Dermis blood vessel endothelial cell (primary cell): ENCODE results near the gene GNAL. TPM values are rescaled to one million over a fixed set of nuclear protein-coding genes. Genes with fewer than 3 reads are reported as not detected.
"Not testable (repeated sequence)": the region's sequence is repeated elsewhere in the genome, so short reads cannot be mapped to it uniquely, and the experiment has no call there.

Experiments
- DNase-seq: peaks from one replicate; pipeline ENCODE4 v3.0.0; 2010
- total RNA-seq: library from RNA; depleted of rRNA; stranded (reverse); fragments of >200 nt; gene quantifications from 2 replicates; pipeline ENCODE4 v1.2.3, GENCODE V29; 2014

Gene GNAL
- total RNA-seq, 1 donor from 2014 or later: 0.68 TPM

- no peak for DNase-seq
These were observed 19.7 kb upstream of the GNAL start for GRCh38 chr18:11669271-11669947.

GRCh38 chr18:11669948-11670275 lies 19.2 kb upstream of the GNAL start:
- no peak for DNase-seq

GRCh38 chr18:11671156-11671555 lies 17.9 kb upstream of the GNAL start:
- DNase-seq: no peak

- no peak for DNase-seq
These were observed 16.9 kb upstream of the GNAL start for GRCh38 chr18:11672198-11672597.

- DNase-seq: no peak
These were observed 16.1 kb upstream of the GNAL start for GRCh38 chr18:11672846-11673454.

GRCh38 chr18:11673560-11673959 lies 15.5 kb upstream of the GNAL start:
- DNase-seq: no peak

GRCh38 chr18:11674119-11674518 lies 14.9 kb upstream of the GNAL start:
- no peak for DNase-seq

GRCh38 chr18:11676386-11676785 lies 12.7 kb upstream of the GNAL start:
- DNase-seq: no peak

- no peak for DNase-seq
These were observed 12.2 kb upstream of the GNAL start for GRCh38 chr18:11676867-11677266.

GRCh38 chr18:11678211-11678610 lies 10.9 kb upstream of the GNAL start:
- no peak for DNase-seq

- peak; percentile 40 for DNase-seq
These were observed 853 bp downstream of the GNAL start for GRCh38 chr18:11689669-11690565.

- not testable (repeated sequence) for DNase-seq
These were observed 1.6 kb downstream of the GNAL start for GRCh38 chr18:11690660-11691059.

GRCh38 chr18:11695736-11696135 lies 6.7 kb downstream of the GNAL start:
- no peak for DNase-seq

- DNase-seq: no peak
These were observed 7.4 kb downstream of the GNAL start for GRCh38 chr18:11696451-11696850.

GRCh38 chr18:11700876-11701275 lies 11.8 kb downstream of the GNAL start:
- no peak for DNase-seq

- DNase-seq: no peak
These were observed 21.5 kb downstream of the GNAL start for GRCh38 chr18:11710578-11710977.

- DNase-seq: no peak
These were observed 24.7 kb downstream of the GNAL start for GRCh38 chr18:11713756-11714155.

- DNase-seq: no peak
These were observed 25.3 kb downstream of the GNAL start for GRCh38 chr18:11714244-11714918.

- not testable (repeated sequence) for DNase-seq
These were observed 27.8 kb downstream of the GNAL start for GRCh38 chr18:11716767-11717315.

- DNase-seq: no peak
These were observed 30.0 kb downstream of the GNAL start for GRCh38 chr18:11719050-11719449.

- no peak for DNase-seq
These were observed 30.6 kb downstream of the GNAL start for GRCh38 chr18:11719621-11720020.

GRCh38 chr18:11721720-11722119 lies 32.7 kb downstream of the GNAL start:
- no peak for DNase-seq

GRCh38 chr18:11724781-11725180 lies 35.7 kb downstream of the GNAL start:
- no peak for DNase-seq
